DND-41 (cell line): ENCODE measurements around the gene USP54.

Experiments used
- CTCF ChIP-seq: IDR thresholded peaks from 2 replicates; pipeline ENCODE4 v1.5.1; 2012; ENCODE audit warnings: borderline replicate concordance, low read length, moderate library complexity, mild to moderate bottlenecking; ENCODE audit not compliant: poor library complexity, severe bottlenecking; ENCODE audit errors: extremely low read depth
- EZH2 ChIP-seq: IDR thresholded peaks from 3 replicates; pipeline ENCODE4 v1.6.1; 2012; ENCODE audit warnings: borderline replicate concordance, low read depth, mild to moderate bottlenecking, moderate library complexity, low read length, inconsistent platforms; ENCODE audit not compliant: severe bottlenecking

DNA sequence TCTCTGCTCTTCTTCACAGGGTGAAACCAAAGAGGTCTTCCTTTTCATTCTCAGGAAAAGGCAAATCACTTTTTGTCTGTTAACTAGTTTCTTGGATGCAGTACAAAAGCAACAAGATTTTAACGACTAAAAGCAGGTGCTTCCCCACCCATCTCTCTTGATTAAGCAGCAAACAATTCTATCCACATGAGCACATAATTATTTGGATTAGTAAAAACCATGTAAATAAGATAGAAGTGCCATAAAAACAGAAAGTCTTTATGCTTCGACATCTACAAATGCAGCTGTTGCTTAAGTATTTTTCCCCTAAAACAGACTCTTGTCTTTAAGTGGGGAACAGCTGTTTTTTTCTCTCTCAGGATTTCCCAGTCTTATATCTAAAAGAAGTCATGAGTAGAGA, 37.4 kb downstream of the USP54 start:
- TF ChIP-seq CTCF (no peak), EZH2 (no peak)
